HG03460 (cell line): ENCODE results near the gene BMP8B.
A peak's percentile ranks its signal among the peaks of the same experiment; 100 is the strongest.
"Not testable (repeated sequence)": the region's sequence is repeated elsewhere in the genome, so short reads cannot be mapped to it uniquely, and the experiment has no call there.

Source experiments
- ATAC-seq: cut with Tn5 transposase; IDR thresholded peaks from one replicate; pipeline ENCODE4 v1.9.1; 2021; ENCODE audit not compliant: unreplicated experiment

Gene BMP8B

DNA sequence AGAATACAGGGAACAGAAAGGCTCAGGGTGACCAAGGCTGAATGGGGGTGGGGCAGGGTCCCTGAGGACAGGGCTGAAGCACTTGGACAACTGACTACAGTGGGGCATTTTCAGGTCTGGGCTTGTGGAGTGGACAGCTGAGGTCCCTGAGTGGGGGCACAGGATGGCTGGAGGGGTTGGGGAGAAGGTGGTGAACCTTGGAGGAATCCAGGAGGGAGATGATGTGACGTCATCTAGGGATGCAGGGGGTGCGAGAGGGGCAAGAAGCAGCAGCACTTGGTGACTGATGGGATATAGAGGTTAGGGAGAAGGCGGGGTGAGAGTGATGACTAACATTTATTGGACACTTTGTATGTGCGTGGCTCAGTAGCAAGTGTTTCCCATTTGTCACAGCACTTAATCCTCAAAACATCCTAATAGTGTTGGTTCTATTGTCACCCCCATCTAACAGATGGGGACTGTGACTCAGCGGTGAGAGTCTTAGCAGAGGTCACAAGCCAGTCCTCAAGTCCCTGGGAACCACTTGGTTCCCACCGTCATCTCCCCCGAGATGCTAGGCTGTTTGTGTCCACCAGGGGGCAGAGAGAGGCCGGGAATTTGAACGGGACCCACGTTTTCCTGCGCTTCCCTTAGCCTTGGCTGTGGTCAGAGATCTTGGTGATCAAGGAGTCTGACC, 27.9 kb upstream of the BMP8B start:
- peak; percentile 44 for ATAC-seq

DNA sequence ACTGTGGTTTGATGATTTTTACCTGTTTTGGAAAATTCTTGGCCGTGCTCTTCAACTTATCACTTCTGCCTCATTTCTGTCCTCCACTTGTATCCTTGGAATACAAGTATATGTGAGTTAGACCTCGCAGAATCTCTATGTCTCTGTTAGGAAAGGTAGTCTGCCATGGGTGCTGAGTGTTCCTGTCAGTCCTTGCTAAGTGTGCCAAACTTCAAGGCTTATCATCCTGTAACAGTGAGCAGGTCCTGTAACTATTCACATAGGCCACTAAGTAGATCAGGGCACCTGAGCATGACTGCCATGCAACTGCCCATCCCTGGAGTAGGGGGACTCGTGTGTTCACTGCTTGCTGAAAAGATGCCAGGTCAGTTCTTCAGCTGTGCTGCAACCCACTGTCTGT, 24.2 kb upstream of the BMP8B start:
- no peak for ATAC-seq

DNA sequence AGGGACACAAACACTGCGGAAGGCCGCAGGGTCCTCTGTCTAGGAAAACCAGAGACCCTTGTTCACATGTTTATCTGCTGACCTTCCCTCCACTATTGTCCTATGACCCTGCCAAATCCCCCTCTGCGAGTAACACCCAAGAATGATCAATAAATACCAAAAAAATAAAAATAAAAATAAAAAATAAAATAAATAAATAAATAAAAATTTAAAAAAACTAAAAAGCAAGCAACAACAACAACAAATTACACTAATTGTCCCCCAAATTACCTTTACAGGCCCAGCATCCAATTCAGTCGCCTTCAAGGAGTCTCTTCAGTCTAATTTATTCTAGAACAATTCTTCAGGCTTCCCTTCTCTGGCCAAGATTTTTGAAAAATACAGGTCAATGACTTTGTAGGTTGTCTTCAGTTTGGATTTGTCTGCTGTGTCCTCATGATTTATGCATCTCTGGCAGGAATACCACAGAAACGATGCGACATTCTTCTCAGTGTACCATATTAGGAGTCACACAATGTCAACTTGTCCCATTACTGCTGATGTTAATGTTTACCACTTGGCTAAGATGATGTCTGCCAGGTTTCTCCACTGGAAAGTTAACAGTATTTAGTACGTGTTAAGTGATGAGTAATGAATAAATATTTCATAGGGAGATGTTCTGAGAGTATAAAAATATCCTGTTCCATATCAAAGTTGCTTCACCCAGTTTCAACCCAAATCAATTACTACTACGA, 20.3 kb upstream of the BMP8B start:
- no peak for ATAC-seq

DNA sequence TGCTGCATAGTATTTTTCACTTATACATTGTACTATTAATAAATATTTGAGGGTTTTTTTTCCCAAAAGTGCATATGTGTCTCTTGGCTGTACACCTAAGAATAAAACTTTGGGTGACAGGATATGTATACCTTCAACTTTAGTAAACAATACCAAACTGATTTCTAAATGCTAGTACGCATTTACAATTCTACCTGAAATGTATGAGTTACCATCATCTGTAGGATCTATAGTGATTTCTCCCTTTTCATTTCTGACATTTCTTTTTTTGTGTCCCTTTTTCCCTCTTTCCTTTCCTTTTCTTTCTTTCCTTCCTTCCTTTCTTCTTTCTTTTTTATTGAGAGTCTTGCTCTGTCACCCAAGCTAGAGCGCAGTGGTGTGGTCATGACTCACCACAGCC, 16.7 kb upstream of the BMP8B start:
- ATAC-seq: no peak

DNA sequence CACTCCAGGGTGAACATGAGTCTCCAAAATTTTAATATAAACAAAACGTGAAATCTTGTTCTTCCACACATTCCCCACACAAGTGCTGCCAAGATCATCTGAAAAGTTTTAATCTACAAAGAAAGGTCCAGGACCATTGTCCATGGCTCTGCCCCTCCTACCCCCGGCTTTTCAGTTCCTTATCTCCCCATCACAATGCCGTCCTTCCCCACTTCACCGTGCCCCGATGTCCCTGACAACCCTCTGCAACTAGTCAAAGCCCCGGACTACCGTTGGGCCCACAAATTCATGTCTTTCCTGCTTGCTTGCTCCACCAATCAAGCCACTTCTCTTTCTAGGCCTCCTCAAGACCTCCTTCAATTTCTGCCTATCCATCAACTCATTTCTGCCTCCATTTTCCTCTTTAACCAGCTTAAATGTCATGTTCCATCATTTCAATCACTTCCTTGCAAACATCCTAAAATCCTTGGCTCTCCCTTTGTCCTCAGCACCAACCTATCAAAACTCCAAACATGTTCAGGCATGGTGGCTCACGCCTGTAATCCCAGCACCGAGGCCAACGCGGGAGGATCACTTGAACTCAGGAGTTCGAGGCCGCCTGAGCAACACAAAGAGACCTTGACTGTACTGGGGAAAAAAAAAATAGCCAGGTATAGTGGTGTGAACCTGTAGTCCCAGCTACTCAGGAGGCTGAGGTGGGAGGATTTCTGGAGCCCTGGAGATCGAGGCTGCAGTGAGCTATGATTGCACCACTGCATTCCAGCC, 14.0 kb upstream of the BMP8B start:
- no peak for ATAC-seq

GRCh38 chr1:39800471-39800835, 11.8 kb upstream of the BMP8B start:
- ATAC-seq: no peak

- ATAC-seq: peak; percentile 44
Measured at GRCh38 chr1:39799770-39800470, 11.3 kb upstream of the BMP8B start.

DNA sequence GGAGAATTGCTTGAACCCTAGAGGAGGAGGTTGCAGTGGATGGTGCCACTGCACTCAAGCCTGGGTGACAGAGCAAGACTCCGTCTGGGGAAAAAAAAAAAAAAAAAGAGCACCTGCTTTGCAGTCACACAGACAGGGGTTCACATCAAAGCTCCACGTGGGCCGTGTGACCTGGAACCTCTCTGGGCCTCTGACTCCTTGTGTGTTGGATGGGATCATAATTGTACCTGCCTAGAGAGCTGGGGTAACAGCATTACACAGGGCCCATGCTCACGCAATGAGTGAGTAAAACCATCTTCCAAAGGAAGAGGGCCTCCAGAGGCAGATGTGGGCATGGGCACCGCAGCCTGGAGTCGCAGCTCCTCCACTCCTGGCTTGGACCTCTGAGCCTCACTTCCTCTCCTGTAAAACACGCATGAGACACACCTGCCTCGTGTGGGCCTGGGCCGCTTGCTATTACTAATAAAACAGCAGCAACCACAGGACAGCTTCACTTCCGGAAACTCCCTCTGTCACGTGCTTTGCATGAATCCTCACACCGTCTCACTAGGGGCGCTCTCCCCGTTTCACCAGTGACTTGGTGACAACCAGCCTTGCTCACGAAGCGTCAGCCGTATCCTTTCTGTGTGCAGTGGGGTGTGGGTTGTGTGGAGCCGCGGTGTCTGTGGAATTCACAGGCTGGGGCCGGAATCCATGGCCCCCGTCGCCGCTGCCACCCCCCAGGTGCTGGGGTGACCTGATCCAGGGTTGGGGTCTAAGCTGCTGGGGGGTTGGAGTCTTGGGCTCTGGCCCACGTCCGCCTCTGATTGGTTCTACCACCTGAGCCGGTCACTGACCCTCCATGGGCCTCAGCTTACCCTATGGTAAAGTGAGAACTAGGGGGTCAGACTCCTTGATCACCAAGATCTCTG, 10.4 kb upstream of the BMP8B start:
- peak; percentile 81 for ATAC-seq

- no peak for ATAC-seq
Measured at GRCh38 chr1:39795651-39796050, 7.0 kb upstream of the BMP8B start.

GRCh38 chr1:39791838-39792237, 3.2 kb upstream of the BMP8B start:
- no peak for ATAC-seq

DNA sequence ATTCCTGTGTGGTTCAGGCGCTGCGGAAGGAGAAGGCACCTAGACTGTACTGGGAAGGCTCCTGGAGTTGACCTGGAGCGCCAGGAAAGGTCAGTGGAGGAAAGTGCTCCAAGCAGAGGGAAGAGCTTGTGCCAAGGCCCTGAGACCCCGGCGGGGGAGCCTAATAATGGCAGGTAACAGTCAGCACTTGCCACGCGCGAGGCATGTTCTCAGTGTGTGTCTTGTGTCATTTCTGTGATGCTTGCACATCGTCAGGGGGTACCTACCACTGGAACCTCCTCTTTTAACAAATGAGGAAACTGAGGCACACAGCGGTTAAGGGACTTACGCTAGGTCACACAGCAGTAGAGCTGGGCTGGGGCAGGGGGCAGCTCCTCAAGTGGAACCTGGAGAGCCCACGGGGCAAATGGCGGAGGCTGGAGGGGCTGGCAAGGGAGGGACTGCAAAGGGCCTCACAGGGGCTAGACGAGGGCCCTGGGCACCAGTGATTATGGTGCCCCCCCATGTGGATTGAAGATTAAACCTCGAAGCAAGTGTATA, 976 bp upstream of the BMP8B start:
- ATAC-seq: no peak

- ATAC-seq: no peak
Measured at GRCh38 chr1:39788426-39788757, 273 bp downstream of the BMP8B start.

DNA sequence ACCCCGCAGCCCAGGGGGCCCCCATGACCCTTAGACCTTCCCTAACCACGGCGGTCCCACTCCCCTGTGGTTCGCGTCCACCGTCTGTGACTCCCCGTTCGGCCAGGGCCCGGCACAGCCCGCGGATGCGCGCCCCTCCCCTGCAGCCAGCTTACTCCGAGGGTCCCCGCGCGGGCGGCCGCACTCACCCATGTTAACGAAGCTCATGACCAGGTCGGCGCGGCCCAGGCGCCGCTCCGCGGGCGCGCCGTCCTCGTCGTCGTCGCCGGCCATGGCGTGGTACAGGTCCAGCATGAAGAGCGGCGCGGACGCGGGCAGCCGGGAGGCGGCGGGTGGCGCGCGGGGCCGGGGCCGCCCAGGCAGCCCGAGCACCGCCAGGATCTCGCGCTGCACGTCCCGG, 701 bp downstream of the BMP8B start:
- not testable (repeated sequence) for ATAC-seq

- ATAC-seq: no peak
Measured at GRCh38 chr1:39787468-39787867, 1.2 kb downstream of the BMP8B start.

GRCh38 chr1:39787108-39787375, 1.6 kb downstream of the BMP8B start:
- ATAC-seq: not testable (repeated sequence)

DNA sequence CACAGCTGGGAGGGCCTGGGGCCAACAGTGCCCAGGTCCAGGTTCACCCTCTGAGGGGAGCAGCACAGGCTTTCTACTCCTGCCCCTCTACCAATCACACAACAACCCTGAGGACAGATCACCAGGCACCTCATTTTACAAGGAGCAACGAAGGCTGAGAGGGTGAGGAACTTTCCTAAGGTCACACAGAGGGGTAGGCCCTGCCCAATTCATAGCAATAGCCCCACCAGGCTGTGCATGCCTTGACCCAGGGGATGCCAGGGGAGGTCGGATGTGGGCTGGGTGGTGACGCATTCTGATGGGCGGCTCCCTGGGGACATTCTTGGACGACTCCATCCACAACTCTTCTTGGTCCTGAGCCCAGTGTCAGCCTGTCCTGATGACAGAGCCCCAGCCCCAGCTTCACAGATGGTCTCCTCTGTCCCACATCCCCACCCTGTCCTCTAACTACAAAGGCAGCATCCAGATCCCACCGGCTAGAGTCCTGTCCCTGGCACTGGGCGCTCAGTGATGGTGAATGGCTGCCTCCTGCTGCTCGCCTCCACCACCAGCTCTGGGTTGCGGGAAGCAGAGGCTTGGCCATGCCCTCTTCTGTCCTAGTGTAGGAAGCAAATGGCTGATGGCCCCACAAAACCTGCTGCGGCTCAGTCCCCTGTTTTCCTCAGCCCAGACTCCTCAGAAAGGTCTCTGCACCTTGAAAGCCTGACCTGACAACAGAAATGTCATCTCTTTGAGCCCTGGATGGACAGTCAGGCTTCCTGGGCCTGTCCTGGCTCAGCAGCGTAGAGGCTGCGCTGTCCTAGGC, 2.2 kb downstream of the BMP8B start:
- not testable (repeated sequence) for ATAC-seq

GRCh38 chr1:39782685-39783084, 6.0 kb downstream of the BMP8B start:
- not testable (repeated sequence) for ATAC-seq

DNA sequence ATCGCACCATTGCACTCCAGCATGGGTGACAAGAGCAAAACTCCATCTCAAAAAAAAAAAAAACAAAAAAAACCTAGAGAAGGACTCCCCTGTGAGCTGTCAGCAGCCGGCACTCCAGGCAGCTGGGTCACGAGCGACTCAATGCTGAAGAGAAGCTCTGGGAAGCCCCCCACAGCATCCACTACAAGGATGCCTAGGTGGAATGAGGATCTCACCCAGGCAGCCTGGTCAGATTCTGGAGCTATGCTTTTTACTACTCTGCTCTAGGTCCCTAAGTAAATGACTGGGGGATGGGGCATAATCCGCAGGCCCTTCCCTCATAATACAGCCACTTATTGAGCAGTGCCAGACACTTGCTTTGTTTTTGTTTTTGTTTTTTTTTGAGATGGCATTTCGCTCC, 6.6 kb downstream of the BMP8B start:
- ATAC-seq: no peak

- ATAC-seq: no peak
Measured at GRCh38 chr1:39781349-39781715, 7.3 kb downstream of the BMP8B start.

GRCh38 chr1:39779821-39780220, 8.8 kb downstream of the BMP8B start:
- ATAC-seq: no peak
